Lower lobe of right lung (tissue), 2 donors: ENCODE data around the gene UBXN11. TPM values are rescaled to one million over a fixed set of nuclear protein-coding genes. Genes with fewer than 3 reads are reported as not detected.
"Not testable (repeated sequence)": the region's sequence is repeated elsewhere in the genome, so short reads cannot be mapped to it uniquely, and the experiment has no call there.

Experiments
- ATAC-seq, 2 donors: fragments of 200-7000 bp; cut with Tn5 transposase; one replicate each; pipeline ENCODE4 v1.9.1; 2020 to 2022; ENCODE audit warnings: mild to moderate bottlenecking in 2 of 2, moderate library complexity in 2 of 2
- DNase-seq: peaks from one replicate; pipeline ENCODE4 v3.0.0-alpha.2; 2020
- H3K27ac ChIP-seq: fragments of 200-600 bp; one replicate; pipeline ENCODE4 v1.8.0; 2022
- H3K27me3 ChIP-seq: fragments of 200-600 bp; one replicate; pipeline ENCODE4 v1.8.0; 2022; ENCODE audit warnings: low read depth
- H3K36me3 ChIP-seq: fragments of 200-600 bp; one replicate; pipeline ENCODE4 v1.8.0; 2022; ENCODE audit warnings: mild to moderate bottlenecking
- H3K4me1 ChIP-seq: fragments of 200-600 bp; one replicate; pipeline ENCODE4 v1.8.0; 2022
- H3K4me3 ChIP-seq: fragments of 200-600 bp; one replicate; pipeline ENCODE4 v1.8.0; 2022; ENCODE audit warnings: mild to moderate bottlenecking
- H3K9me3 ChIP-seq: fragments of 200-600 bp; one replicate; pipeline ENCODE4 v1.8.0; 2022
- intact Hi-C: fragments of 100-400 bp; cut with DNase I; formaldehyde crosslinking; loops from one replicate; pipeline ENCODE4 v1.11.0; 2022
- total RNA-seq: library from RNA; stranded (reverse); fragmentation: NEBNext Ultra II Directional; extraction: Animal tissue kit (Norgen Biotek cat#: 25700); gene quantifications from one replicate; pipeline ENCODE4 v1.2.1, GENCODE V29; 2021
- TF ChIP-seq, protein P1 (sequence below): fragments of 200-600 bp; IDR thresholded peaks from one replicate; pipeline ENCODE4 v1.8.0; 2022; ENCODE audit warnings: antibody characterized with exemption, mild to moderate bottlenecking
- donor health status: DM: no; HTN: yes; CAD: no; lungs with severe emphysema.

Gene UBXN11
- total RNA-seq, 1 donor from 2014 or later: 65.1 TPM

DNA sequence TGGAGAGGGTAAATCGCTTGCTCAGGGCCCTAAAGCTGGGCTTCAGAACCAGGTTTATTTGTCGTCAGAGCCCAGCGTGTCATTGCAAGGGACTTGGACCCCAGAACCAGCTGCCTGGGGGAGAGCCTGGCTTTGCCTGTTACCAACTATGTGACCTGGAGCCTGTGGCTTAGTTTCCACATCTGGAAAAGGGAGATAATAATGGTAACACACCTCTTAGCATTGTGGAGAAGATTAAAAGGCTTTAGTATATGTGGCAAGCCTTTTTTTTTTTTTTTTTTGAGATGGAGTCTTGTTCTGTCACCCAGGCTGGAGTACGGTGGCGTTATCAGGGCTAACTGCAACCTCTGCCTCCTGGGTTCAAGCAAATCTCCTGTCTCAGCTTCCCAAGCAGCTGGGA, 23.8 kb upstream of the UBXN11 start:
- H3K4me3 ChIP-seq: no peak overlapping the region
- no peaks in the 10 kb centered on the region for H3K36me3 ChIP-seq
- H3K27ac ChIP-seq: no peak overlapping the region
- peaks cover under 1% of the 10 kb centered on the region for H3K4me1 ChIP-seq
- H3K9me3 ChIP-seq: no peaks in the 10 kb centered on the region
- DNase-seq (no peak), ATAC-seq (no peak)
- intact Hi-C loops: no loop called here
- TF ChIP-seq, protein P1, sequence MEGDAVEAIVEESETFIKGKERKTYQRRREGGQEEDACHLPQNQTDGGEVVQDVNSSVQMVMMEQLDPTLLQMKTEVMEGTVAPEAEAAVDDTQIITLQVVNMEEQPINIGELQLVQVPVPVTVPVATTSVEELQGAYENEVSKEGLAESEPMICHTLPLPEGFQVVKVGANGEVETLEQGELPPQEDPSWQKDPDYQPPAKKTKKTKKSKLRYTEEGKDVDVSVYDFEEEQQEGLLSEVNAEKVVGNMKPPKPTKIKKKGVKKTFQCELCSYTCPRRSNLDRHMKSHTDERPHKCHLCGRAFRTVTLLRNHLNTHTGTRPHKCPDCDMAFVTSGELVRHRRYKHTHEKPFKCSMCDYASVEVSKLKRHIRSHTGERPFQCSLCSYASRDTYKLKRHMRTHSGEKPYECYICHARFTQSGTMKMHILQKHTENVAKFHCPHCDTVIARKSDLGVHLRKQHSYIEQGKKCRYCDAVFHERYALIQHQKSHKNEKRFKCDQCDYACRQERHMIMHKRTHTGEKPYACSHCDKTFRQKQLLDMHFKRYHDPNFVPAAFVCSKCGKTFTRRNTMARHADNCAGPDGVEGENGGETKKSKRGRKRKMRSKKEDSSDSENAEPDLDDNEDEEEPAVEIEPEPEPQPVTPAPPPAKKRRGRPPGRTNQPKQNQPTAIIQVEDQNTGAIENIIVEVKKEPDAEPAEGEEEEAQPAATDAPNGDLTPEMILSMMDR: no peak
- H3K27me3 ChIP-seq: no peaks in the 10 kb centered on the region

DNA sequence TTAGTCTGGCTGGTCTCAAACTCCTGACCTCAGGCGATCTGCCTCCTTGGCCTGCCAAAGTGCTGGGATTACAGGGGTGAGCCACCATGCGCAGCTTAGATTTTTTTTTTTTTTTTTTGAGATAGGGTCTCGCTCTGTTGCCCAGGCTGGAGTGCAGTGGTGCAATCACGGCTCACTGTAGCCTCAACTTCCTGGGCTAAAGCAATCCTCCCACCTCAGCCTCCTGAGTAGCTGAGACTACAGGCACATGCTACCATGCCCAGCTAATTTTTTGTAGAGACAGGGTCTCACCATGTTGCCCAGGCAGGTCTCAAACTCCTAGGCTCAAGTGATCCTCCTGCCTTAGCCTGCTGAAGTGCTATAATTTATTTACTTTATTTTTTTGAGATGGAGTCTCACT, 22.9 kb upstream of the UBXN11 start:
- H3K9me3 ChIP-seq, intact Hi-C loops, H3K4me3 ChIP-seq, H3K27ac ChIP-seq, H3K27me3 ChIP-seq, H3K4me1 ChIP-seq, ATAC-seq, DNase-seq, H3K36me3 ChIP-seq: not testable (repeated sequence)

DNA sequence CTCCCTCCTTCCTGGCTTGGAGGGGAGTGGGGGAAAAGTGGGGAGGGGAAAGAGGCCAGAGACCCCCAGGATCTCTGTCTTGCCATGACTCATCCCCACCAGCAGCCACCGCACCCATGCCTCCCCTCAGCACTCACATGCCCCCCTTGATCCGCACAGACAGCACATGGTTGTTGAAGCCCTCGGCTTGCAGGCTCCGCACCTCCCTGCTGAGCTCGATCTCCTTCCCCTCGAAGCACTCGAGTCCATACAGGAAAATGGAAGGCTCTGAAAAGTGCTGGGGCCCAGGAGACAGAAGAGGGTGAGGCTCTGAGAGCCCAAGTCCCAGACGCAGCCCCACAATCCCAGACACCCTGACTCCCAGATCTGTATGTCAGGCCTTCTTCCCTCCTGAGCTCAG, 22.2 kb upstream of the UBXN11 start:
- no peak for ATAC-seq
- intact Hi-C loops: no loop called here
- no peaks in the 10 kb centered on the region for H3K9me3 ChIP-seq
- H3K4me1 ChIP-seq: no peaks in the 10 kb centered on the region
- peaks cover 6% of the 10 kb centered on the region for H3K36me3 ChIP-seq
- H3K27me3 ChIP-seq: no peaks in the 10 kb centered on the region
- no peak for DNase-seq
- H3K4me3 ChIP-seq: no peak overlapping the region
- no peak overlapping the region for H3K27ac ChIP-seq
- TF ChIP-seq, protein P1: no peak

DNA sequence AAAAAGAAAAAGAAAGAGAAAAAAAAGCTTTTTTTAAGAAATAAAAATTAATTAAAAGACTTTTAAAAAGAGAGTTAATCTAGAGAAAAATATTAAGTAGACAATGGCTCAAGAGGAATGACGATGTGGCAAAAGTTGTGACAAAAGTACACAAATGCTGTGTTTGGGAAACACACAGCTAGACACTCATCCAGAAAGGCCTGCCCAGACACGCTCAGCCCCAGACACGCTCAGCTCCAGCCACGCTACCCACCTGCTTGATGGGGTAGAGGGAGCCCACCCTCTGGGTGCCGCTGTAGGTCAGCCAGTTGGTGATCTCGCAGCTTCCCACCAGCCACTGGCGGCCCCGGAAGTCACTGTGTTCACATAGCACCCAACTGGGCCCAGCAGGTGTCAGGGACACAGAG, 21.5 kb upstream of the UBXN11 start:
- H3K9me3 ChIP-seq: no peaks in the 10 kb centered on the region
- DNase-seq: no peak
- no peak for ATAC-seq
- peaks cover 10% of the 10 kb centered on the region for H3K36me3 ChIP-seq
- TF ChIP-seq, protein P1: no peak
- H3K4me1 ChIP-seq: no peaks in the 10 kb centered on the region
- intact Hi-C loops: no loop called here
- H3K4me3 ChIP-seq: no peak overlapping the region
- H3K27ac ChIP-seq: no peak overlapping the region
- no peaks in the 10 kb centered on the region for H3K27me3 ChIP-seq

DNA sequence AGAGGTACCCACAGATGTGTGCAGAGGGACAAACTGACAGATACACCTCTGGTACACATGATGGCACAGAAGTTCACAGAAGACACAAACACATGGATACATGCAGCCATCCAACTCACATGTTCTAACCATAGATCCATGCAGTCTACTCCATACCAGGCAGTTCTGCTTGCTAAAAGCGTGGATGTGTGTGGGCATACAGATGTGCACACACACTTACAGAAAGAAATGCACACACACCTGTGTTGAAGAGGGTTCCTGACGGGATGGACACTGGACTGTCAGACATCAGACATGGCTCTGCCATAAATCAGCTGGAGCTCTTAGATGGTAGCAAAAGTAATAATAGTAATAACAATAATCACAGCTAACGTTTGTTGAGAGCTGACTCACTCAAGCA, 18.1 kb upstream of the UBXN11 start:
- intact Hi-C loops: no loop called here
- Histone ChIP-seq H3K4me1 (peaks cover 12% of the 10 kb centered on the region), H3K9me3 (no peaks in the 10 kb centered on the region), H3K4me3 (no peak overlapping the region), H3K27me3 (no peaks in the 10 kb centered on the region), H3K27ac (no peak overlapping the region), H3K36me3 (peaks cover 18% of the 10 kb centered on the region)
- TF ChIP-seq, protein P1: no peak
- ATAC-seq (no peak), DNase-seq (no peak)

DNA sequence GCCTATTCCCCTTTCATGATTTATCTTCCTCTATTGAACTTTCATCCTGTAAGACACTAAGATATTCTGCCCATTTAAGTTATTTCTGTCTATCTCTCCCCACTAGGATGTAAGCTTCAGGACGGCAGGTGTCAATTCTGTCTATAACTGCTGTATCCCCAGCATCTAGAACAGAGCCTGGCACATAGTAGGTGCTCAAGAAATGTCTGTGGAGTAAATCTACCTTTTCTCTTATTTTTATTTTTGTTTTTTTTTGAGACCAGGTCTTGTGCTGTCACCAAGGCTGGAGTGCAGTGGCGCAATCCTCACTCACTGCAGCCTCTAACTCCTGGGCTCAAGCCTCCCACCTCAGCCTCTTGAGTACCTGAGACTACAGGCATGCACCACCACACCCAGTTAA, 16.9 kb upstream of the UBXN11 start:
- intact Hi-C loops: no loop called here
- no peak for ATAC-seq

More for the DNA sequence above, 16.9 kb upstream of the UBXN11 start:
- H3K27ac ChIP-seq: no peak overlapping the region
- no peaks in the 10 kb centered on the region for H3K9me3 ChIP-seq
- peaks cover 12% of the 10 kb centered on the region for H3K4me1 ChIP-seq
- H3K27me3 ChIP-seq: no peaks in the 10 kb centered on the region
- DNase-seq: no peak
- no peak overlapping the region for H3K4me3 ChIP-seq
- TF ChIP-seq, protein P1: no peak
- H3K36me3 ChIP-seq: peaks cover 18% of the 10 kb centered on the region
